Measurements from ENCODE around the gene FASTKD1.
"Not testable (repeated sequence)": the region's sequence is repeated elsewhere in the genome, so short reads cannot be mapped to it uniquely, and the experiment has no call there.

FASTKD1 gene, protein sequence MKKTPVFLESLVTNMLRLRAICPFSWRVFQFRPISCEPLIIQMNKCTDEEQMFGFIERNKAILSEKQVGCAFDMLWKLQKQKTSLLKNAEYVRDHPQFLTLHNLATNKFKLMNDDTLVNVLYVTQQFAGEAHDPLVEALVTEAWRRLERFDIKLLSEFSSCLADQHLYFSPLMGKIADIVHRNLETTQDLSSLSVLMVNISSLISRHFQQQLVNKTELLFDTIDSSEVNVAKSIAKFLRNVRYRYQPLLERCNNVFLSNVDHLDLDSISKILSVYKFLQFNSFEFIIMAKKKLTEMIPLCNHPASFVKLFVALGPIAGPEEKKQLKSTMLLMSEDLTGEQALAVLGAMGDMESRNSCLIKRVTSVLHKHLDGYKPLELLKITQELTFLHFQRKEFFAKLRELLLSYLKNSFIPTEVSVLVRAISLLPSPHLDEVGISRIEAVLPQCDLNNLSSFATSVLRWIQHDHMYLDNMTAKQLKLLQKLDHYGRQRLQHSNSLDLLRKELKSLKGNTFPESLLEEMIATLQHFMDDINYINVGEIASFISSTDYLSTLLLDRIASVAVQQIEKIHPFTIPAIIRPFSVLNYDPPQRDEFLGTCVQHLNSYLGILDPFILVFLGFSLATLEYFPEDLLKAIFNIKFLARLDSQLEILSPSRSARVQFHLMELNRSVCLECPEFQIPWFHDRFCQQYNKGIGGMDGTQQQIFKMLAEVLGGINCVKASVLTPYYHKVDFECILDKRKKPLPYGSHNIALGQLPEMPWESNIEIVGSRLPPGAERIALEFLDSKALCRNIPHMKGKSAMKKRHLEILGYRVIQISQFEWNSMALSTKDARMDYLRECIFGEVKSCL

DNA sequence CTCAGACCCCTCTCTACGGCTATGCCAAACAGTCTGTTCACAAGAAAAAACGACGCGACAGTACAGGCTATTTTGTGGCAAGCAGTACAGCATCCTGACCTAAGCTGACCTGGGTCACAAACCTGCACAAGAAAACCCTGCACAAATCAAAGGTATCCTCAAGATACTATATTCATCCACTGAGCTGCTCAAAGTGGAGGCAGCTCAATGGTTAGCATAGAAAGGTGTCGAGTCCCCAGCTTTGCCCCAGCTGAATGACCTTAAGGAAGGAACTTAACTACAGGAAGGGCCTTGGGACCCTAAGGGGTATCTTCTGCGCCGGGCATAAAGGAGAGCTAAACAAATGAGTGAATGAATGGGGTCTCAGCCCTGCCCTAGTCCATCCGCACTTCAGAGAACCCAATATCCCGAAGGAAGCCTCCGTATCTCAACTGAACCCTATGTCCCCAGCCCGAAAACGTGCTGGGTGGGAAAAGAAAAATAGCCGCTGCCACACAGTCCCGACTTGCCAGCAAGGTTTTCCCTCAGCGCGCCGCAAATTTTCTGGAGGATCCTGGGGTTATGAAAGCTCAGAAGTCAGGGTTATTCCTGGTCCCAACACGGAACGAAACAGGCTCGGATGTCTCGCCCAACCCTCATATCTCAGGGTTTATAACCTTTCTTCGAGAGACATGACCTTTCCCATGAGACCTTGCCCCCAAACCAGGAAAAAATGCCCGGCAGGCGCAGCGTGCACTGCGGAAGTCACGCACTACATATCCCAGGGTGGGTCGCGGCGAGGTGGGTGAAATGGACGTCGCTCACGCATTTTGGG, at the start of gene FASTKD1:
FASTKD1 (minus strand) TSS at position 706 of the 814 bp plus-strand sequence. CDS start 1,836 bp downstream, outside the sequence.
- H3K27ac Mint-ChIP-seq, result peak within 1 kb of the TSS; percentile 94
- H3K4me3 Mint-ChIP-seq, result peak within 1 kb of the TSS; percentile 96
- peak; percentile 59 to 91 for DNase-seq (ENCODE audit: low spot score in 2 of 2)
- ATAC-seq, result peak; percentile 100
- peaks cover 29% of the 10 kb centered on the region for H3K36me3 Mint-ChIP-seq
- H3K9me3 Mint-ChIP-seq, result no peaks in the 10 kb centered on the region
- peaks cover 24% of the 10 kb centered on the region for H3K4me1 Mint-ChIP-seq

DNA sequence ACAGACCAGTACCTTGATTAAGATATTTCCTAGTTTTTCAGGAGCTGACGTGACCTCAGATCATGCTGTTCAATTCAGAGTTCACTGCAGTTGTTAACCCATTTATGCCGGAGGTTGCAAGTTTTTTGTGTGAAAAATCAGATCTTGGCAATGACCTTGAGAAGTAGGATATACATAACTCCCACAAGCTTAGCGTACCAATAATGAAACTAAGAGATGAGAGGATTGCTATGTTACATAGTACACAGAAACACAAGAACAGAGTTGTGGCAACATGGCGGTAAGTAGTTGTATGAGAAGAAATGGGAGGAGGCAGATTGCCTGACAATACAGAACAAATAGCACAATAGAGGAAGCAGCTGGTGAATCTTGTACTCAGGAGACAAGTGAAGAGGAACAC, 49.6 kb upstream of the FASTKD1 start:
- peak; percentile 39 for ATAC-seq
- H3K9me3 Mint-ChIP-seq, result no peaks in the 10 kb centered on the region
- H3K4me1 Mint-ChIP-seq, result peaks cover 19% of the 10 kb centered on the region
- no peak overlapping the region for H3K27ac Mint-ChIP-seq
- H3K4me3 Mint-ChIP-seq, result no peak overlapping the region
- DNase-seq (ENCODE audit: low spot score in 2 of 2), result no peak
- peaks cover 99% of the 10 kb centered on the region for H3K36me3 Mint-ChIP-seq

DNA sequence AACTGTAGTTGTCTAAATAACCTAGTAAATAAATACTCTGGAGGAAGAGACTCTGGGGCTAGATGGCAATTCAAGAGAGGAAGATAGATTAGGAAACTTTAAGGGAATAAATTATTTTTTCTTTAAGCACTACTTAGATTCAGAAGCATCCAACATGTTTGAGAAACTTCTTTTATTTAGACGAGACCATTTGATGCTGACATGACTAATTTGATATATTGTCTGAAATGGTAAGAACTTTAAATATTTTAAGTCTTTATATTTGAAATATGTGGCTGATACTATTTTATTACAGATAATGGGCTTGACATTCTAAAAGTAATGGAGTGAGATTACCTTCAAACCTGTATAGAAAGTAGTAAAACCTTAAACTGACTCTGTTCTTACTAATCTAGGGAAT, 46.8 kb upstream of the FASTKD1 start:
- no peak overlapping the region for H3K4me3 Mint-ChIP-seq
- H3K9me3 Mint-ChIP-seq, result peaks cover 3% of the 10 kb centered on the region
- H3K27ac Mint-ChIP-seq, result no peak overlapping the region
- H3K36me3 Mint-ChIP-seq, result peaks cover 99% of the 10 kb centered on the region
- ATAC-seq (no peak), DNase-seq (ENCODE audit: low spot score in 2 of 2) (no peak)
- H3K4me1 Mint-ChIP-seq, result peaks cover 30% of the 10 kb centered on the region

DNA sequence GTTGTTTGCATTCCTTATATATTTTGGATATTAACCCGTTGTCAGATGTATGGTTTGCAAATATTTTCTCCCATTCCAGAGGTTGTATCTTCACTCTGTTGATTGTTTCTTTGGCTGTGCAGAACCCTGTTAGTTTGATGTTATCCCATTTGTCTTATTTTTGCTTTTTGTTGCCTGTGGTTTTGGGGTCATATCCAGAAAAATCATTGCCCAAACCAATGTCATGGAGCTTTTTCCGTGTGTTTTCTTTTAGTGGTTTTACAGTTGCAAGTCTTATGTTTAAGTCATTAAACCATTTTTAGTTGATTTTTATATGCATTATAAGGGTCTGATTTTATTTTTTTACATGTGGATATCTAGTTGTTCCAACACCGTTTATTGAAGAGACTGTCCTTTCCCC, 46.3 kb upstream of the FASTKD1 start:
- ATAC-seq (no peak), DNase-seq (ENCODE audit: low spot score in 2 of 2) (no peak)
- Mint-ChIP-seq H3K4me1 (peaks cover 30% of the 10 kb centered on the region), H3K9me3 (peaks cover 3% of the 10 kb centered on the region), H3K27ac (peak overlapping the region; percentile 3), H3K4me3 (no peak overlapping the region), H3K36me3 (peaks cover 99% of the 10 kb centered on the region)

DNA sequence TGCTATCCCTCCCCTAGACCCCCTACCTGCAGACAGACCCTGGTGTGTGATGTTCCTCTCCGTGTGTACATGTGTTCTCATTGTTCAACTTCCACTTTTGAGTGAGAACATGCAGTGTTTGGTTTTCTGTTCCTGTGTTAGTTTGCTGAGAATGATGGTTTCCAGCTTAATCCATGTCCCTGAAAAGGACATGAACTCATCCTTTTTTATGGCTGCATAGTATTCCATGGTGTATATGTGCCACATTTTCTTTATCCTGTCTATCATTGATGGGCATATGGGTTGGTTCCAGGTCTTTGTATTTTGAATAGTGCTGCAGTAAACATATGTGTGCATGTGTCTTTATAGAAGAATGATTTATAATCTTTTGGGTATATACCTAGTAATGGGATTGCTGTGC, 42.3 kb upstream of the FASTKD1 start:
- not testable (repeated sequence) for H3K27ac Mint-ChIP-seq

DNA sequence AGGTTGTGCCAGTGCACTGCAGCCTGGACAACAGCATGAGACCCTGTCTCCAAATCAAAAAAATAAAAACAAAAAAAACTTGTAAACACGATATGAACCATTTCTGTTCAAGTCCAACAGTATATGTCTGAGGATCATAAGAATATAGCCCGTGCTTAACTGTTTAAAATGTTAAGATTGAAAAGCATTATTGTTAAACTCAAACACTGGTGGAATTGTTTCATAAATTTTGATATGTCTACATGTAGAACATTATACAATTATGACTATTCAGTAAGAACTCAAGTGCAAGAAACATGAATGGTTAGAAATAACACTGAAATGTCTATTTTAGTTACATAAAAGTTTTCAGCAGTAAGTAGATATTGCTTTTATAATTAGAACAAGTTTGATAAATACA, 40.2 kb upstream of the FASTKD1 start:
- no peak for ATAC-seq
- H3K4me1 Mint-ChIP-seq, result peaks cover 17% of the 10 kb centered on the region
- H3K9me3 Mint-ChIP-seq, result peaks cover 3% of the 10 kb centered on the region
- peaks cover 100% of the 10 kb centered on the region for H3K36me3 Mint-ChIP-seq
- no peak overlapping the region for H3K27ac Mint-ChIP-seq
- DNase-seq (ENCODE audit: low spot score in 2 of 2), result no peak
- no peak overlapping the region for H3K4me3 Mint-ChIP-seq

More for the DNA sequence above, 42.3 kb upstream of the FASTKD1 start:
- peaks cover 100% of the 10 kb centered on the region for H3K36me3 Mint-ChIP-seq
- not testable (repeated sequence) for H3K9me3 Mint-ChIP-seq; H3K4me3 Mint-ChIP-seq; DNase-seq (ENCODE audit: low spot score in 2 of 2); ATAC-seq
- peaks cover 30% of the 10 kb centered on the region for H3K4me1 Mint-ChIP-seq

DNA sequence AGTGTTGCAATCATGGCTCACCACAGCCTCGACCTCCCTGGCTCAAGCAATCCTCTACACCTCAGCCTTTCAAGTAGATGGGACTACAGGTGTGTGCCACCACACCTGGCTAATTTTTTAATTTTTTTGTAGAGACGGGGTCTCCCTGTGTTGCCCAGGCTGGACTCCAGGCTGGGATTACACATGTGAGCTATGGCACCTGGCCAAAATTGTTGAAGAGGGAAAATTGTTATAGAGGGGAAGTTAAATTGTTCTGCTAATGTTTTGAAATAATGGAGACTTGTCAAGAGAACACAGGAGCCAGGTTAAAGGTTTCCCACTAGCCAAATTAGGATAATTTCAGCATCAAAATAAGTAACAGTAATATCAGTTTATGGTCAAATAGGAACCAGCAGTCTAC, 35.6 kb upstream of the FASTKD1 start:
- DNase-seq (ENCODE audit: low spot score in 2 of 2) (no peak), ATAC-seq (no peak)
- H3K36me3 Mint-ChIP-seq, result peaks cover 100% of the 10 kb centered on the region
- H3K4me1 Mint-ChIP-seq, result no peaks in the 10 kb centered on the region
- H3K4me3 Mint-ChIP-seq, result no peak overlapping the region
- peak overlapping the region; percentile 47 for H3K27ac Mint-ChIP-seq
- no peaks in the 10 kb centered on the region for H3K9me3 Mint-ChIP-seq

DNA sequence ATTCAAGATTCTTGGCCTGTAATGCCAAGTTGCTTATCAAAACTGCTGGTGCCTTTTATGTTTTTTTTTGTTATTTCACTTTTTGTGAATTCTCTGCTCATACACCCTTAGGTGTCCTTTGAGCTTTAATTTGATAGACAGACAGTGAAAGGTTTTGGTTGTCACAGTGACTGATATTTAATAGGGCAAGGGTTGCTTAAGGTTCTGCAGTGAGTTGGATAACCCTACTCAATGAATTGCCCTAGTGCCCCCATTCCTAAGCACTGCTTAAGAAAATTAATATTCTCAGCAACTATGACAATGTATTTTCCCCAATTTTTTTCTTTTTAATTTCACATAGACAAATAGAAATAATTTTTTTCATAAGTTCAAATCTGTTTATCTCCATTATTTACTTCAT, 25.9 kb upstream of the FASTKD1 start:
- no peak overlapping the region for H3K27ac Mint-ChIP-seq
- H3K36me3 Mint-ChIP-seq, result peaks cover 26% of the 10 kb centered on the region
- no peaks in the 10 kb centered on the region for H3K9me3 Mint-ChIP-seq
- peaks cover 28% of the 10 kb centered on the region for H3K4me1 Mint-ChIP-seq
- ATAC-seq (no peak), DNase-seq (ENCODE audit: low spot score in 2 of 2) (no peak)
- H3K4me3 Mint-ChIP-seq, result no peak overlapping the region

DNA sequence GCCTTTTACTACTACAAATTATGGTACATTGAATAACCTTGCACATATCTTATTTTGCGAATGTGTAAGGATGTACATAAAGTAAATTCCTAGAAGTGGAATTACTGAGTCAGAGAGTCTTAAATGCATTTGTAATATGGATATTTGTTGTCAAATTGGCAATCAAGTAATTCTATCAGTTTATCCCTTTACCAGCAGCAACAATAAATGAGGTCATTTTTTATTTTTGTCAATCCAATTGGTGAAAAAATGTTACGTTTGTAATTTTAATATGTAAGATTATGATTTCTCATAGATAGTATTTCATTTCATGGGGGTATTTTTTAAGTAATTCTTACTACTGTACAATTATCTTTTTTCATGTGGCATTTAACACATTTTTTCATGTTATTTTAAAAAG, 25.3 kb upstream of the FASTKD1 start:
- Mint-ChIP-seq H3K4me3 (no peak overlapping the region), H3K27ac (no peak overlapping the region), H3K4me1 (peaks cover 28% of the 10 kb centered on the region), H3K36me3 (peaks cover 24% of the 10 kb centered on the region), H3K9me3 (no peaks in the 10 kb centered on the region)
- no peak for ATAC-seq
- DNase-seq (ENCODE audit: low spot score in 2 of 2), result no peak

DNA sequence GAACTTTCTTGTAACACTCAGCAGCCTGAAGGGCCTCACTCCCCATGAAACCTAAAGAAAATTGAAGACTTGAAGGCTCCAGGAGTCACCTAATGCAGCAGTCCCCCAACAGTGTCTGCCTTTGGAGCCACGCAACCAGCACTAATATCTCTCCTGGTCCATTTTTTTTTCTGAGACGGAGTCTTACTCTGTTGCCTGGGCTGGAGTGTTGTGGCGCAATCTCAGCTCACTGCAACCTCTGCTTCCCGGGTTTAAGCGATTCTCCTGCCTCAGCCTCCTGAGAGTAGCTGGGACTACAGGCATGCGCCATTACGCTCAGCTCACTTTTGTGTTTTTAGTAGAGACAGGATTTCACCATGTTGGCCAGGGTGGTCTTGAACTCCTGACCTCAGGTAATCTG, 22.9 kb upstream of the FASTKD1 start:
- H3K36me3 Mint-ChIP-seq, result peaks cover 30% of the 10 kb centered on the region
- H3K9me3 Mint-ChIP-seq; H3K4me3 Mint-ChIP-seq; DNase-seq (ENCODE audit: low spot score in 2 of 2); ATAC-seq; H3K27ac Mint-ChIP-seq: not testable (repeated sequence)
- H3K4me1 Mint-ChIP-seq, result peaks cover 26% of the 10 kb centered on the region

DNA sequence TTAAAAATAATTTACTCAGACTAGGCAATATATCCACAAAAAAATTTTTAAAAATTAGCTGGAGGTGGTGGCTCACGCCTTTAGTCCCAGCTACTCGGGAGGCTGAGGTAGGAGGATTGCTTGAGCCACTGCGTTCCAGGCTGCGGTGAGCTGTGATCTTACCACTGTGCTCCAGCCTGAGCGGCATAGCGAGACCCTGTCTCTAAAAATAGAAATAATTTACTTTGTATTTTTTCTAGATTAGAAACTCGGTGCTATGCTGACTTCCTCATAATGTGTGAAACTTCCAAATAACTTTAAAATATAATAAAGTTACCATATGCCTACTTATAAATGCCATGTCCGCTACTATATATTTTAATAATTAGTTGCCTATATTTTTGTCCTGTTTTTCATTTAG, 17.1 kb upstream of the FASTKD1 start:
- Mint-ChIP-seq H3K27ac (no peak overlapping the region), H3K36me3 (peaks cover 49% of the 10 kb centered on the region), H3K4me1 (peaks cover 25% of the 10 kb centered on the region), H3K9me3 (no peaks in the 10 kb centered on the region), H3K4me3 (no peak overlapping the region)
- no peak for DNase-seq (ENCODE audit: low spot score in 2 of 2)
- no peak for ATAC-seq

DNA sequence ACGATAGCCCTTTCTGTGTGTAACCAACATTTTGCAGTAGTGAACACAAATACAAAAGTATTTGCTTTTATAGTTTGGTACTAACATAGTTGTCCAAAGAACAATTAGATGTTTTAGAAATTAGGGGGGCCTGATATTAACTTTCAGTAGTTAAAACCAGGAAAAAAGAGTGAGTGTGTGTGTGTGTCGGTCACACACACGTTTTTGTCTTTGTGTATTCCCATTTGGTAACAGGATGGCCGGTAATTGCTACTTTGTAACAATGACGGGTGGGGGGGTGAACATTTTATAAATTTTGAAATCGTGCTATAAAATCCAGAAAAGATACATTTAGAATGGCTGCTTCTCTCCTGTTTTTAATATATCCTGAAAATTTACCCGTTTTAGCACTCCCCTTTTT, 12.0 kb upstream of the FASTKD1 start:
- no peak for DNase-seq (ENCODE audit: low spot score in 2 of 2)
- Mint-ChIP-seq H3K4me1 (peaks cover 31% of the 10 kb centered on the region), H3K4me3 (peak overlapping the region; percentile 96), H3K9me3 (peaks cover 4% of the 10 kb centered on the region), H3K36me3 (peaks cover 45% of the 10 kb centered on the region), H3K27ac (peak overlapping the region; percentile 99)
- no peak for ATAC-seq

DNA sequence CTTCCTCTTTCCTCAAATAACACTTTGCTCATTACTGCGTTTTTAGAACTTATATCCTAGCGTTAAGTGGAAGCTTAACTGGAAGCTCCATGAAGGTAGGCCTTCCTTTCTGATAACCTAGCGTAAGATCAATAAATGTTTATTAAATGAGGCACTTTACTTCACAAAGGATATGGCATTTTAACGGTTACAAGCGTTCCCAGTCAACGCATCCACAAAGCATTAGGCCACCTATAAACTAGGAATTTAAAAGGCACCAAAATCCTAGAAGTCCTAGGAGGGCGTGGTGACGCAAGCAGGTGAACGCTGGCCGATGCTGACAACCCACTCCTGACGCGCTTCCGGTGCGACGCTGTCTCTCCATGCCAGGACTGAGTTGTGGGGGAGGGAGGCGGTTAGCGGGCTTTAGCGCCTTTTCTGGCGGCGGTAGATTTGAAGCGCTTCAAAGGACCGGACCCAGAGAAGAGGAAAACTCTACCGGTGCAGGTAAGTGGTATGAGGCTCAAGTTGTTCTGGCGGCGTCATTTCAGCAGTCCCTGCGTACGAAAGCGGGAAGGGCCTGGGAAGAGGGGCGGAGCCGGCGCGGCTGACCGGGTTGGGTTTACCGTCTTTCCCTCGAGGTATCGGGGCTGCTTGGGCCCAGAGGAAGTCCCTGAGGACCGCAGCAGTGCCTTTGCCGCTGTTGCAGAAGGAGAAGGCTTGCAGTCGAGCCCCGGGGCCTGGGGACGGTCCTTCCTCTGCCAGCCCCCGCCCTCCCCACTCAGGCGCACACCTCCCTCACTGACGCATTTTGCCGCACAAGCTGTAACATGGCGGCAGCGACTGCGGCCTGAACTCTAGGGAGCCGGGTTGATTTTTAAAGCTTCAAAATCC, 10.6 kb upstream of the FASTKD1 start, which contains the start of gene PPIG:
PPIG (plus strand) TSS at position 347 of the 873 bp plus-strand sequence. CDS start 19,691 bp downstream, outside the sequence.
- peak within 1 kb of the TSS; percentile 96 for H3K4me3 Mint-ChIP-seq
- H3K9me3 Mint-ChIP-seq, result peaks cover 4% of the 10 kb centered on the region
- H3K4me1 Mint-ChIP-seq, result peaks cover 21% of the 10 kb centered on the region
- ATAC-seq (peak; percentile 97), DNase-seq (ENCODE audit: low spot score in 2 of 2) (peak; percentile 73 to 91)
- H3K36me3 Mint-ChIP-seq, result peaks cover 37% of the 10 kb centered on the region
- H3K27ac Mint-ChIP-seq, result peak within 1 kb of the TSS; percentile 99

DNA sequence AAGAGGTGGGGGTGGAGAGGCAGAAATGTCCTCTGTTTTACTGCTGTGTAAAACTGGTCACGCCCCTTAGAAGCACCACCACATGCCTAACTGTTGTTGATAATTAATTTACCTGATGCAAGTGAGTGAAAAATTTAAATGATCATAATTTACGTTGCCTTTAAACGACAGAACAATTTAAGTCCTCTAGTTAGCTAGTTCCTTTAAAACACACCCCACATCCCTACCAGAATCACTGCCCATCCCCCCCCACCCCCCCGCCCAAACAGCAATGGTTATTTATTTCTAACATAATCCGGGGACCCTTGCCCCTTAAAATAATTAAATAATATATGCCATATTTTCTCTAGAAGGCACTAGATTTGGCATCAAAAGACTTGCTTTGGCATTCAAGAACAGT, 9.9 kb upstream of the FASTKD1 start:
- H3K4me3 Mint-ChIP-seq, result peak overlapping the region; percentile 96
- peaks cover 32% of the 10 kb centered on the region for H3K36me3 Mint-ChIP-seq
- ATAC-seq (no peak), DNase-seq (ENCODE audit: low spot score in 2 of 2) (no peak)
- H3K4me1 Mint-ChIP-seq, result peaks cover 16% of the 10 kb centered on the region
- peaks cover 4% of the 10 kb centered on the region for H3K9me3 Mint-ChIP-seq
- peak overlapping the region; percentile 99 for H3K27ac Mint-ChIP-seq

Data from stimulated activated effector memory CD8-positive, alpha-beta T cell treated with anti-CD3 and anti-CD28 coated beads, Interleukin-12 subunit alpha, Interleukin-12 subunit beta, amount 100 ng/mL, for 72 hours (primary cell).